GM23338 (cell line): Measurements from ENCODE around the gene MYOD1. TPM values are rescaled to one million over a fixed set of nuclear protein-coding genes. Genes with fewer than 3 reads are reported as not detected.

Experiments used
- ATAC-seq: fragments of 200-7000 bp; cut with Tn5 transposase; 3 replicates; pipeline ENCODE4 v1.9.1; 2020
- DNase-seq: peaks from one replicate; pipeline ENCODE4 v3.0.0-alpha.2; 2015; ENCODE audit warnings: low spot score
- H2AFZ ChIP-seq: fragments of 200-600 bp; sonication (generic); 2 replicates; pipeline ENCODE4 v1.8.0; 2016; ENCODE audit warnings: antibody characterized with exemption, mild to moderate bottlenecking, moderate library complexity
- H3F3A ChIP-seq: fragments of 200-600 bp; sonication (generic); replicated peaks from 2 replicates; pipeline ENCODE4 v1.8.0; 2017; ENCODE audit warnings: antibody characterized with exemption, mixed run types, low read depth
- H3K27ac ChIP-seq: fragments of 200-600 bp; sonication (generic); 2 replicates; pipeline ENCODE4 v1.6.1; 2016; ENCODE audit warnings: low read depth
- H3K27me3 ChIP-seq: fragments of 200-600 bp; sonication (generic); 2 replicates; pipeline ENCODE4 v1.8.0; 2016; ENCODE audit warnings: mild to moderate bottlenecking, mixed run types, moderate library complexity; ENCODE audit not compliant: insufficient read depth
- H3K36me3 ChIP-seq: fragments of 200-600 bp; sonication (generic); 2 replicates; pipeline ENCODE4 v1.8.0; 2016; ENCODE audit warnings: mild to moderate bottlenecking; ENCODE audit not compliant: insufficient read depth
- H3K4me1 ChIP-seq: fragments of 200-600 bp; sonication (generic); 2 replicates; pipeline ENCODE4 v1.8.0; 2016; ENCODE audit warnings: mild to moderate bottlenecking, moderate library complexity; ENCODE audit not compliant: insufficient read depth
- H3K4me2 ChIP-seq: fragments of 200-600 bp; sonication (generic); 2 replicates; pipeline ENCODE4 v1.7.1; 2017; ENCODE audit warnings: mixed run types
- H3K4me3 ChIP-seq: fragments of 200-600 bp; sonication (generic); 2 replicates; pipeline ENCODE4 v1.6.1; 2016; ENCODE audit warnings: mixed run types
- H3K79me2 ChIP-seq: fragments of 200-600 bp; sonication (generic); replicated peaks from 2 replicates; pipeline ENCODE4 v1.8.0; 2017; ENCODE audit warnings: mild to moderate bottlenecking; ENCODE audit not compliant: insufficient read depth
- H3K9me2 ChIP-seq: fragments of 200-600 bp; sonication (generic); 2 replicates; pipeline ENCODE4 v1.8.0; 2017; ENCODE audit not compliant: insufficient read depth
- H4K20me1 ChIP-seq: fragments of 200-600 bp; sonication (generic); replicated peaks from 2 replicates; pipeline ENCODE4 v1.8.0; 2017; ENCODE audit warnings: mild to moderate bottlenecking; ENCODE audit not compliant: insufficient read depth
- H3K27ac Mint-ChIP-seq: 2 replicates; pipeline ENCODE4 v1.8.0; 2020; ENCODE audit warnings: inconsistent platforms, mild to moderate bottlenecking, moderate library complexity, mixed read lengths
- H3K27me3 Mint-ChIP-seq: 3 replicates; pipeline ENCODE4 v1.8.0; 2022; ENCODE audit warnings: low read depth, mild to moderate bottlenecking, moderate library complexity, mixed read lengths, inconsistent platforms; ENCODE audit not compliant: insufficient read depth, poor library complexity
- H3K36me3 Mint-ChIP-seq: 3 replicates; pipeline ENCODE4 v1.8.0; 2021; ENCODE audit warnings: low read depth, mild to moderate bottlenecking, inconsistent platforms, moderate library complexity, mixed read lengths
- H3K4me1 Mint-ChIP-seq: 3 replicates; pipeline ENCODE4 v1.8.0; 2020; ENCODE audit warnings: mild to moderate bottlenecking, inconsistent platforms, mixed read lengths
- H3K4me3 Mint-ChIP-seq: 3 replicates; pipeline ENCODE4 v1.8.0; 2021; ENCODE audit warnings: moderate library complexity, mild to moderate bottlenecking, inconsistent platforms, mixed read lengths
- H3K9me3 Mint-ChIP-seq: 3 replicates; pipeline ENCODE4 v1.8.0; 2020; ENCODE audit warnings: moderate library complexity, mild to moderate bottlenecking, inconsistent platforms, mixed read lengths
- CREB1 ChIP-seq: fragments of 250-450 bp; sonication (Bioruptor Pico); IDR thresholded peaks from 2 replicates; pipeline ENCODE4 v1.5.0; 2020; ENCODE audit warnings: low read depth, mild to moderate bottlenecking, moderate library complexity
- CTCF ChIP-seq, 2 experiments: fragments of 200-600 bp in 1 of 2; sonication (generic) in 1 of 2; conservative IDR thresholded peaks; 2 replicates each; pipeline versions ENCODE4 v1.5.1 to v1.6.1; 2016 to 2017; ENCODE audit warnings: antibody characterized with exemption in 2 of 2, low read depth in 2 of 2, mild to moderate bottlenecking in 2 of 2, moderate library complexity in 1 of 2
- ETS1 ChIP-seq: IDR thresholded peaks from 2 replicates; pipeline ENCODE4 v1.6.1; 2016; ENCODE audit warnings: antibody characterized with exemption
- EZH2 ChIP-seq: fragments of 200-600 bp; sonication (generic); IDR thresholded peaks from one replicate; pipeline ENCODE4 v1.8.0; 2017; ENCODE audit warnings: antibody characterized with exemption, mild to moderate bottlenecking, low read depth; ENCODE audit not compliant: unreplicated experiment
- JUNB ChIP-seq: IDR thresholded peaks from one replicate; pipeline ENCODE4 v1.6.1; 2016; ENCODE audit warnings: antibody characterized with exemption; ENCODE audit not compliant: unreplicated experiment
- REST ChIP-seq: IDR thresholded peaks from one replicate; pipeline ENCODE4 v1.6.1; 2018; ENCODE audit warnings: antibody characterized with exemption; ENCODE audit not compliant: unreplicated experiment
- STAT1 ChIP-seq: IDR thresholded peaks from one replicate; pipeline ENCODE4 v1.6.1; 2016; ENCODE audit warnings: antibody characterized with exemption; ENCODE audit not compliant: unreplicated experiment
- ZNF114 ChIP-seq: fragments of 250-450 bp; sonication (Bioruptor Pico); IDR thresholded peaks from 2 replicates; pipeline ENCODE4 v1.5.0; 2020; ENCODE audit warnings: mild to moderate bottlenecking, moderate library complexity
- ZNF331 ChIP-seq: fragments of 250-450 bp; sonication (Bioruptor Pico); IDR thresholded peaks from 2 replicates; pipeline ENCODE4 v1.5.0; 2020; ENCODE audit warnings: low read depth, mild to moderate bottlenecking, moderate library complexity
- polyA plus RNA-seq: library from polyadenylated mRNA; unstranded; fragments of >200 nt; fragmentation: Nextera tagmentation; extraction: Ambion mirVana; gene quantifications from 2 replicates; pipeline ENCODE4 v1.2.1, GENCODE V29; 2016
- total RNA-seq: library from RNA; depleted of rRNA; stranded (reverse); fragments of >200 nt; shearing (Covaris generic); gene quantifications from 2 replicates; pipeline ENCODE4 v1.2.3, GENCODE V29; 2014

Gene MYOD1
- total and polyA plus RNA-seq, 2 experiments from 2014 or later = not detected

GRCh38 chr11:17736930-17737817 lies 17.8 kb downstream of the MYOD1 start (continued):
- TF ChIP-seq CREB1 (CRISPR knock-in tag) (no peak), ETS1 (no peak), STAT1 (no peak), EZH2 (no peak), CTCF (conservative IDR thresholded peaks at IDR 0.05; ENCODE audit: low read depth in 2 of 2) (no peak), ZNF331 (CRISPR knock-in tag) (no peak)

- peak overlapping the region; percentile 67; the same call in 1 of the 2 replicates for H3K4me2 ChIP-seq
- H3K4me1 ChIP-seq = peaks cover 15% of the 10 kb centered on the region
- Mint-ChIP-seq H3K4me1 (peaks cover 15% of the 10 kb centered on the region), H3K4me3 (no peak overlapping the region), H3K27ac (no peak overlapping the region), H3K36me3 (no peaks in the 10 kb centered on the region; the same call in 2 of the 3 replicates), H3K9me3 (peaks cover 7% of the 10 kb centered on the region), H3K27me3 (peaks cover 45% of the 10 kb centered on the region)
- TF ChIP-seq JUNB = no peak
- no peak for TF ChIP-seq ZNF114 (CRISPR knock-in tag)
- TF ChIP-seq EZH2 = no peak
- no peak for TF ChIP-seq REST
- no peaks in the 10 kb centered on the region for H3K79me2 ChIP-seq
- no peak overlapping the region for H2AFZ ChIP-seq
- H3F3A ChIP-seq = no peaks in the 10 kb centered on the region
- DNase-seq (no peak), ATAC-seq (no peak)
- peaks cover 7% of the 10 kb centered on the region; the same call in 1 of the 2 replicates for H4K20me1 ChIP-seq
- peak overlapping the region; percentile 30; the same call in 1 of the 2 replicates for H3K4me3 ChIP-seq
- peaks cover 61% of the 10 kb centered on the region for H3K27me3 ChIP-seq
- H3K9me2 ChIP-seq = no peaks in the 10 kb centered on the region
- no peaks in the 10 kb centered on the region; the same call in 1 of the 2 replicates for H3K36me3 ChIP-seq
- no peak overlapping the region for H3K27ac ChIP-seq
Observed at GRCh38 chr11:17738151-17738973, 19.0 kb downstream of the MYOD1 start.
